Endodermal cell (in vitro differentiated cells): ENCODE results near the gene PTPRO. TPM values are rescaled to one million over a fixed set of nuclear protein-coding genes. Genes with fewer than 3 reads are reported as not detected.

ENCODE experiments used
- DNase-seq: peaks from one replicate; pipeline ENCODE4 v3.0.0-alpha.2; 2017
- H3K27ac ChIP-seq: 2 replicates; pipeline ENCODE4 v1.5.1; 2013; ENCODE audit warnings: mild to moderate bottlenecking, low read depth, low read length, moderate library complexity
- H3K27me3 ChIP-seq: 2 replicates; pipeline ENCODE4 v1.6.1; 2013; ENCODE audit warnings: mild to moderate bottlenecking, low read length, moderate library complexity; ENCODE audit not compliant: insufficient read depth, control insufficient read depth, poor library complexity, severe bottlenecking
- H3K36me3 ChIP-seq: 2 replicates; pipeline ENCODE4 v1.7.0; 2013; ENCODE audit warnings: mild to moderate bottlenecking, low read length, moderate library complexity; ENCODE audit not compliant: control insufficient read depth, insufficient read depth
- H3K4me1 ChIP-seq: one replicate; pipeline ENCODE4 v1.7.0; 2013; ENCODE audit warnings: low read length; ENCODE audit not compliant: control insufficient read depth, insufficient read depth
- H3K4me3 ChIP-seq: 2 replicates; pipeline ENCODE4 v1.5.1; 2013; ENCODE audit warnings: mild to moderate bottlenecking, low read length, moderate library complexity
- H3K9ac ChIP-seq: 2 replicates; pipeline ENCODE4 v1.6.1; 2013; ENCODE audit warnings: mild to moderate bottlenecking, low read length, moderate library complexity; ENCODE audit not compliant: poor library complexity, severe bottlenecking; ENCODE audit errors: extremely low read depth
- H3K9me3 ChIP-seq: 2 replicates; pipeline ENCODE4 v1.6.1; 2013; ENCODE audit warnings: mild to moderate bottlenecking, low read length, moderate library complexity; ENCODE audit not compliant: control insufficient read depth
- H3K27ac Mint-ChIP-seq: 2 replicates; pipeline ENCODE4 v1.8.0; 2020; ENCODE audit warnings: mixed read lengths
- H3K27me3 Mint-ChIP-seq: 2 replicates; pipeline ENCODE4 v1.8.0; 2021; ENCODE audit warnings: mild to moderate bottlenecking, mixed read lengths; ENCODE audit not compliant: insufficient read depth
- H3K36me3 Mint-ChIP-seq: 2 replicates; pipeline ENCODE4 v1.8.0; 2020; ENCODE audit warnings: low read depth, mixed read lengths
- H3K4me1 Mint-ChIP-seq: 2 replicates; pipeline ENCODE4 v1.8.0; 2020; ENCODE audit warnings: mixed read lengths
- H3K4me3 Mint-ChIP-seq: 2 replicates; pipeline ENCODE4 v1.8.0; 2020; ENCODE audit warnings: mild to moderate bottlenecking, moderate library complexity, mixed read lengths
- H3K9me3 Mint-ChIP-seq: 2 replicates; pipeline ENCODE4 v1.8.0; 2020; ENCODE audit warnings: mild to moderate bottlenecking, mixed read lengths
- WGBS, 2 experiments: methylation state at CpG; one replicate each; pipeline versions ENCODE4 v1.1.5 to v1.1.7; 2013; ENCODE audit warnings: missing lambda C conversion rate in 2 of 2, mixed read lengths in 1 of 2; ENCODE audit not compliant: insufficient coverage in 1 of 2, insufficient read length in 1 of 2; 5-methylcytosine and 5-hydroxymethylcytosine counted together
- total RNA-seq, 2 donors: library from RNA; stranded (reverse); fragmentation: NEBNext Ultra II Directional in 1 of 2; extraction: Animal tissue kit (Norgen Biotek cat#: 25700) in 1 of 2; gene quantifications; 2 replicates in 1 of 2; 3 replicates in 1 of 2; pipeline ENCODE4 v1.2.1, GENCODE V29; 2021
- TF ChIP-seq, protein P1 (sequence below): fragments of 200-600 bp; sonication (generic); conservative IDR thresholded peaks from 2 replicates; pipeline ENCODE4 v1.5.0; 2021; ENCODE audit warnings: antibody characterized with exemption, mild to moderate bottlenecking

The PTPRO gene
- total RNA-seq, 2 donors from 2014 or later: 0.31 TPM; not detected in 1

DNA sequence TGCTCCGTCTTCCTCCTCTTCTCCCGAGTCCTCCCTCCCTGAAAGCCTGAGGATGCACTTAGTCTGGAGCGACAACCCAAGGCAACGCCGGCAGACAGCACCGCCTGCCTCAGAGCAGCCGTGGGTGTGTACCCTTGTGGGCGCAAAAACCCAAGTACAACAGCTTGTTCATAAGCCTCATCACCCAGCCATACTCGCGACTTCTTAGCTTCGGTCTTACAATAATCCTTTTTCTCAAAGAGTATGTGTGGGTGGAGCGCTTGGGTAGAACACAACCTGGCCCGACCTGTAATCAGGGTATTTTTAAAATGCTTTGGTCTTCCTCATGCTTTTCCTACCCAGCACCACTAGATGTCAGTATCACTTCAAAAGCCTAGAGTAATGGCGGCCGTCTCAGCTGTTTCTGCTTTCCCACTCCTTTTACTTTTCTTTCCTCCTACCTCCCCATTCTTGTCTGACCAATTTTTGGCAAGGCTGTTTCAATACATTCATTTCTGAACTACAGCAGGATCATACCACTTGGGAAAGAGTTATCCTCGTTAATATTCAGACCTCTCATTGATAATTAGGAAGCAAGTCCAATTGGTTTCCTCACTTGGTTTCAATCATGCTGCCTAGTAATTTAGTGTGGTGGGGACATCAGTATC lies 268.0 kb downstream of the PTPRO start:
- no peaks in the 10 kb centered on the region for H3K4me1 ChIP-seq
- no peak overlapping the region for H3K4me3 ChIP-seq
- H3K4me1 Mint-ChIP-seq: peaks cover 25% of the 10 kb centered on the region
- peaks cover 15% of the 10 kb centered on the region for H3K27me3 Mint-ChIP-seq
- no peaks in the 10 kb centered on the region for H3K27me3 ChIP-seq
- H3K9me3 Mint-ChIP-seq: no peaks in the 10 kb centered on the region
- no peaks in the 10 kb centered on the region for H3K9me3 ChIP-seq
- DNase-seq: peak; percentile 83
- peak overlapping the region; percentile 75 for H3K27ac Mint-ChIP-seq
- H3K36me3 Mint-ChIP-seq: no peaks in the 10 kb centered on the region
- H3K27ac ChIP-seq: no peak overlapping the region
- no peak overlapping the region for H3K9ac ChIP-seq
- H3K36me3 ChIP-seq: no peaks in the 10 kb centered on the region
- peak overlapping the region; percentile 39 for H3K4me3 Mint-ChIP-seq
- TF ChIP-seq, protein P1, sequence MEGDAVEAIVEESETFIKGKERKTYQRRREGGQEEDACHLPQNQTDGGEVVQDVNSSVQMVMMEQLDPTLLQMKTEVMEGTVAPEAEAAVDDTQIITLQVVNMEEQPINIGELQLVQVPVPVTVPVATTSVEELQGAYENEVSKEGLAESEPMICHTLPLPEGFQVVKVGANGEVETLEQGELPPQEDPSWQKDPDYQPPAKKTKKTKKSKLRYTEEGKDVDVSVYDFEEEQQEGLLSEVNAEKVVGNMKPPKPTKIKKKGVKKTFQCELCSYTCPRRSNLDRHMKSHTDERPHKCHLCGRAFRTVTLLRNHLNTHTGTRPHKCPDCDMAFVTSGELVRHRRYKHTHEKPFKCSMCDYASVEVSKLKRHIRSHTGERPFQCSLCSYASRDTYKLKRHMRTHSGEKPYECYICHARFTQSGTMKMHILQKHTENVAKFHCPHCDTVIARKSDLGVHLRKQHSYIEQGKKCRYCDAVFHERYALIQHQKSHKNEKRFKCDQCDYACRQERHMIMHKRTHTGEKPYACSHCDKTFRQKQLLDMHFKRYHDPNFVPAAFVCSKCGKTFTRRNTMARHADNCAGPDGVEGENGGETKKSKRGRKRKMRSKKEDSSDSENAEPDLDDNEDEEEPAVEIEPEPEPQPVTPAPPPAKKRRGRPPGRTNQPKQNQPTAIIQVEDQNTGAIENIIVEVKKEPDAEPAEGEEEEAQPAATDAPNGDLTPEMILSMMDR: peak; percentile 100
- WGBS, 2 experiments: 39 to 49% methylated on average over 12 to 16 of the region's 16 CpGs

DNA sequence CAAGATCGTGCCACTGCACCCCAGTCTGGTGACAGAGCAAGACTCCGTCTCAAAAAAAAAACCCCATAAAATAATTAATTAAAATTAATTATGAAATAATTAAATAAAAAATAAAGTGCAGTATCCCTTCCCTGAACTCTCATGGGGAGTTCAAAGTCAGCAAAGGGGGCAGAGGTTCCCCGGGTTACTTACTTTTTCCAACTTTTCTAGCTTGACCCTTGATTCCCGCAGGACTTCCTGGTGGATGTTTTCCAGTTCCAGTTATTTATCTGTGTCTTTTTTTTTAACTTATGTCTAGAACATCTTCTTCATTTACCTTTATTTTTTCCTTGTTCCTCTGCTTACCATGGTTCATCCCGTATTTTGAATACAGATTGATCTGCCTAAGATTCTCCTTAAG lies 269.5 kb downstream of the PTPRO start:
- DNase-seq: no peak
- Mint-ChIP-seq H3K9me3 (no peaks in the 10 kb centered on the region), H3K27ac (no peak overlapping the region), H3K27me3 (peaks cover 15% of the 10 kb centered on the region), H3K36me3 (no peaks in the 10 kb centered on the region), H3K4me3 (no peak overlapping the region), H3K4me1 (peaks cover 26% of the 10 kb centered on the region)
- TF ChIP-seq, protein P1: no peak
- H3K36me3 ChIP-seq: no peaks in the 10 kb centered on the region
- H3K9me3 ChIP-seq: no peaks in the 10 kb centered on the region
- no peaks in the 10 kb centered on the region for H3K4me1 ChIP-seq
- H3K27ac ChIP-seq: no peak overlapping the region
- WGBS, 2 experiments: 83 to 95% methylated on average over 2 to 4 of the region's 5 CpGs
- no peak overlapping the region for H3K9ac ChIP-seq
- H3K4me3 ChIP-seq: no peak overlapping the region
- no peaks in the 10 kb centered on the region for H3K27me3 ChIP-seq

DNA sequence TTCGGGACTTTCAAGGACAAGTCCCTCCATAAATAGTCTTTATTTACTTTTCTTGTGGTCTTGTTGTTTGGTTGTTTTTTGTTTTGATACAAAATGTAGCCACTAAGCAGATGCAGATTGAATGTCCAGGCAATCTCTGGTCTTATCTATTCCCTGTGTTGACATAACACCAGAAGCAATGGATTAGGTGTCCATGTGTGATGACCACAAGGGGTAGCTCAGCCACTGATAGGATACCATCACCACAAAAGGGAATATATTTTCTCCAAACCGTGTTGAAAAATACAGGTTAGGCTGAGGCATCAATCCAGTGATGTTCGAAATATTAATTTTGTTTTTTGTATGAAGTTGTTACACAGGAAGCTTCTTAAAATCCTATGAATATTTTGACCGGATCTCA lies 270.6 kb downstream of the PTPRO start:
- Mint-ChIP-seq H3K27ac (no peak overlapping the region), H3K36me3 (no peaks in the 10 kb centered on the region), H3K4me3 (no peak overlapping the region), H3K9me3 (no peaks in the 10 kb centered on the region), H3K4me1 (peaks cover 33% of the 10 kb centered on the region), H3K27me3 (peaks cover 15% of the 10 kb centered on the region)
- H3K4me3 ChIP-seq: no peak overlapping the region
- 85 to 90% methylated on average over 3 to 4 of the region's 4 CpGs for WGBS, 2 experiments
- H3K9ac ChIP-seq: no peak overlapping the region
- no peak for DNase-seq
- H3K9me3 ChIP-seq: no peaks in the 10 kb centered on the region
- H3K27me3 ChIP-seq: no peaks in the 10 kb centered on the region
- TF ChIP-seq, protein P1: peak; percentile 69
- no peaks in the 10 kb centered on the region for H3K36me3 ChIP-seq
- no peak overlapping the region for H3K27ac ChIP-seq
- H3K4me1 ChIP-seq: no peaks in the 10 kb centered on the region
